Mesodermal cell (in vitro differentiated cells): ENCODE results near the gene SHANK1.

Source experiments
- H3K27ac ChIP-seq: 2 replicates; pipeline ENCODE4 v1.7.0; 2013; ENCODE audit warnings: mild to moderate bottlenecking, low read depth, low read length, moderate library complexity; ENCODE audit not compliant: severe bottlenecking
- H3K36me3 ChIP-seq: 2 replicates; pipeline ENCODE4 v1.7.1; 2013; ENCODE audit warnings: mild to moderate bottlenecking, low read length, moderate library complexity; ENCODE audit not compliant: control insufficient read depth, insufficient read depth
- H3K4me1 ChIP-seq: one replicate; pipeline ENCODE4 v1.7.1; 2013; ENCODE audit warnings: mild to moderate bottlenecking, low read length; ENCODE audit not compliant: insufficient read depth, control insufficient read depth, poor library complexity, severe bottlenecking
- H3K4me3 ChIP-seq: 2 replicates; pipeline ENCODE4 v1.7.0; 2013; ENCODE audit warnings: low read length, control low read depth, mild to moderate bottlenecking; ENCODE audit not compliant: insufficient read depth, poor library complexity, severe bottlenecking; ENCODE audit errors: extremely low read depth
- H3K9me3 ChIP-seq: 2 replicates; pipeline ENCODE4 v1.7.1; 2013; ENCODE audit warnings: mild to moderate bottlenecking, low read length, moderate library complexity; ENCODE audit not compliant: control insufficient read depth
- WGBS, 2 experiments: methylation state at CpG; one replicate each; pipeline ENCODE4 v1.1.5; 2013; ENCODE audit warnings: missing lambda C conversion rate in 2 of 2; ENCODE audit not compliant: insufficient coverage in 2 of 2; 5-methylcytosine and 5-hydroxymethylcytosine counted together

SHANK1 gene

GRCh38 chr19:50702158-50702870 is 17.3 kb downstream of the SHANK1 start:
- no peak overlapping the region for H3K4me3 ChIP-seq
- H3K9me3 ChIP-seq = no peaks in the 10 kb centered on the region
- no peaks in the 10 kb centered on the region for H3K4me1 ChIP-seq
- WGBS, 2 experiments = 88 to 89% methylated on average over 7 to 13 of the region's 23 CpGs
- no peaks in the 10 kb centered on the region for H3K36me3 ChIP-seq
- H3K27ac ChIP-seq = no peak overlapping the region

- 81 to 94% methylated on average over 9 to 10 of the region's 13 CpGs for WGBS, 2 experiments
- Histone ChIP-seq H3K27ac (no peak overlapping the region), H3K9me3 (no peaks in the 10 kb centered on the region), H3K36me3 (no peaks in the 10 kb centered on the region), H3K4me1 (no peaks in the 10 kb centered on the region), H3K4me3 (no peak overlapping the region)
Measured at GRCh38 chr19:50701367-50701985, 18.1 kb downstream of the SHANK1 start.

GRCh38 chr19:50697414-50698124 is 22.0 kb downstream of the SHANK1 start:
- Histone ChIP-seq H3K4me1 (no peaks in the 10 kb centered on the region), H3K9me3 (no peaks in the 10 kb centered on the region), H3K4me3 (no peak overlapping the region), H3K36me3 (no peaks in the 10 kb centered on the region), H3K27ac (no peak overlapping the region)
- WGBS, 2 experiments = 68 to 85% methylated on average over 8 to 10 of the region's 13 CpGs

GRCh38 chr19:50696094-50696483 is 23.5 kb downstream of the SHANK1 start:
- Histone ChIP-seq H3K4me1 (no peaks in the 10 kb centered on the region), H3K27ac (no peak overlapping the region), H3K4me3 (no peak overlapping the region), H3K36me3 (no peaks in the 10 kb centered on the region), H3K9me3 (no peaks in the 10 kb centered on the region)
- 68 to 76% methylated on average over 8 to 13 of the region's 15 CpGs for whole genome bisulfite sequencing, 2 experiments

- H3K9me3 ChIP-seq = no peaks in the 10 kb centered on the region
- no peaks in the 10 kb centered on the region for H3K36me3 ChIP-seq
- H3K4me3 ChIP-seq = no peak overlapping the region
- H3K4me1 ChIP-seq = no peaks in the 10 kb centered on the region
- 32 to 45% methylated on average over 20 to 31 of the region's 81 CpGs for WGBS, 2 experiments
- no peak overlapping the region for H3K27ac ChIP-seq
Measured at GRCh38 chr19:50695251-50696093, 24.1 kb downstream of the SHANK1 start.

GRCh38 chr19:50694815-50695145 is 24.8 kb downstream of the SHANK1 start:
- Histone ChIP-seq H3K4me3 (no peak overlapping the region), H3K27ac (no peak overlapping the region), H3K9me3 (no peaks in the 10 kb centered on the region), H3K36me3 (no peaks in the 10 kb centered on the region), H3K4me1 (no peaks in the 10 kb centered on the region)
- 3 to 25% methylated on average over 17 to 32 of the region's 51 CpGs for WGBS, 2 experiments

GRCh38 chr19:50693064-50693975 is 26.3 kb downstream of the SHANK1 start:
- Histone ChIP-seq H3K36me3 (no peaks in the 10 kb centered on the region), H3K4me3 (no peak overlapping the region), H3K9me3 (peaks cover 6% of the 10 kb centered on the region), H3K27ac (no peak overlapping the region), H3K4me1 (no peaks in the 10 kb centered on the region)
- 24 to 30% methylated on average over 13 to 20 of the region's 23 CpGs for WGBS, 2 experiments

- 74 to 78% methylated on average over 6 to 7 of the region's 7 CpGs for WGBS, 2 experiments
- no peaks in the 10 kb centered on the region for H3K4me1 ChIP-seq
Measured at GRCh38 chr19:50690439-50690838, 29.2 kb downstream of the SHANK1 start.

GRCh38 chr19:50688766-50689165 is 30.8 kb downstream of the SHANK1 start:
- H3K27ac ChIP-seq = no peak overlapping the region
- no peaks in the 10 kb centered on the region for H3K36me3 ChIP-seq
- 67 to 87% methylated on average over 1 to 10 of the region's 19 CpGs for WGBS, 2 experiments
- peaks cover 6% of the 10 kb centered on the region for H3K9me3 ChIP-seq
- H3K4me1 ChIP-seq = no peaks in the 10 kb centered on the region
- H3K4me3 ChIP-seq = no peak overlapping the region

More at GRCh38 chr19:50690439-50690838, 29.2 kb downstream of the SHANK1 start:
- no peak overlapping the region for H3K4me3 ChIP-seq
- H3K27ac ChIP-seq = no peak overlapping the region
- peaks cover 6% of the 10 kb centered on the region for H3K9me3 ChIP-seq
- no peaks in the 10 kb centered on the region for H3K36me3 ChIP-seq
